NB4 (cell line): Measurements from ENCODE around the gene LPGAT1.

ENCODE experiments used
- CTCF ChIP-seq: IDR thresholded peaks from one replicate; pipeline ENCODE4 v1.5.1; 2012; ENCODE audit warnings: low read depth, low read length
- MAX ChIP-seq: IDR thresholded peaks from 2 replicates; pipeline ENCODE4 v1.6.1; 2011; ENCODE audit warnings: low read depth, low read length
- POLR2A ChIP-seq: IDR thresholded peaks from 2 replicates; pipeline ENCODE4 v1.6.1; 2011; ENCODE audit warnings: mild to moderate bottlenecking; ENCODE audit not compliant: insufficient read length; ENCODE audit errors: extremely low read depth

- no peak for TF ChIP-seq CTCF
- TF ChIP-seq POLR2A = no peak
- TF ChIP-seq MAX = no peak
These were observed 101.3 kb downstream of the LPGAT1 start for GRCh38 chr1:211729238-211729637.
